Mucosa of gallbladder (tissue), 1 donor: Measurements from ENCODE around the gene CCDC85B. TPM values are rescaled to one million over a fixed set of nuclear protein-coding genes. Genes with fewer than 3 reads are reported as not detected.

Source experiments
- DNase-seq: peaks from one replicate; pipeline ENCODE4 v3.0.0-alpha.2; 2020; ENCODE audit warnings: low spot score
- total RNA-seq: library from RNA; stranded (reverse); gene quantifications from one replicate; pipeline ENCODE4 v1.2.1, GENCODE V29; 2021
- donor health status: DM: no; HTN: no; CAD: no.

Gene CCDC85B
- total RNA-seq, 1 donor from 2014 or later = 28.3 TPM

DNA sequence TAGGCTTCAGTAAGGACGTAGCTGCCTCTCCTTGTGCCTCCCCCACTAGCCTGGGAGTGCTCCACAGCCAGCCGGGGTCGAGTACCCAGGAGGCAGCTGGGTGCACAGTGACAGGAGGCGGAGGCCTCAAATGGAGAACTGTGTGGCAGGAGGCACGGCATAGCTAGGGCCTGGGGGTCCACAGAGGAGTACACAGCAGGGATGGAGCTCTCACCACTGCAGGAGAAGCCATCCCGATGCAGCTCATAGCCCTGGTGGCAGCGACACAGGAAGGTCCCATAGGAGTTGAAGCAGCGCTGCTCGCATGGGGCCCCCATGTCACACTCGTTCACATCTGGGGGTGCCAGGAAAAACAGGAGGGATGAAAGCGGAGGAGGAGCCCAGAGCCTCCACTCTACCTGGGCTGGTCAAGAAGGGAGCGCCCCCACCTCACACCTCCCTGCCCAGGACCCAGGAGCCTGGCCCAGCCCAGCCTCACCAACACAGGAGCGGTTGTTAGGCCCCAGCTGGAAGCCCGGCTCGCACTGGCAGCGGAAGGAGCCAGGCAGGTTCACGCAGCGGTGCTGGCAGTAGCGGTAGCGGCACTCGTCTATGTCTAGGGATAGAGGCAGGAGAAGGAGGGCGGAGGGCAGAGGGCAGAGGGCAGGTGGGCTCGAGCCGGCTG is 20.7 kb upstream of the CCDC85B start:
- no peak for DNase-seq

DNA sequence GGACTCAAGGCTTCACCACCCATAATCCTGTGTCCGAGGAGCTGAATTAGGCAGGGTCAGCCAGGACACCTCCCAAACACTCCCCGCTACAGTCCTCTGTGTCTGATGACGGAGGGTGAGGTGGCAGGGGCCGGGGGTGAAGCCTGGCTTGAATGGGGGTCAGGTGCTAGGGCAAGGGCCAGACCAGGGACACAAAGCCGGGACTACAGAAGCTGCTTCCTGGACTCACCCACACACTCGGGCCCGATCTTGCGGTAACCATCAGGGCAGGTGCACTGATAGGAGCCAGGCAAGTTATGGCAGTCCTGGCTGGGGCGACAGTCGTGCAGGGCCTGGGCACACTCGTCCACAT is 20.2 kb upstream of the CCDC85B start:
- no peak for DNase-seq

DNA sequence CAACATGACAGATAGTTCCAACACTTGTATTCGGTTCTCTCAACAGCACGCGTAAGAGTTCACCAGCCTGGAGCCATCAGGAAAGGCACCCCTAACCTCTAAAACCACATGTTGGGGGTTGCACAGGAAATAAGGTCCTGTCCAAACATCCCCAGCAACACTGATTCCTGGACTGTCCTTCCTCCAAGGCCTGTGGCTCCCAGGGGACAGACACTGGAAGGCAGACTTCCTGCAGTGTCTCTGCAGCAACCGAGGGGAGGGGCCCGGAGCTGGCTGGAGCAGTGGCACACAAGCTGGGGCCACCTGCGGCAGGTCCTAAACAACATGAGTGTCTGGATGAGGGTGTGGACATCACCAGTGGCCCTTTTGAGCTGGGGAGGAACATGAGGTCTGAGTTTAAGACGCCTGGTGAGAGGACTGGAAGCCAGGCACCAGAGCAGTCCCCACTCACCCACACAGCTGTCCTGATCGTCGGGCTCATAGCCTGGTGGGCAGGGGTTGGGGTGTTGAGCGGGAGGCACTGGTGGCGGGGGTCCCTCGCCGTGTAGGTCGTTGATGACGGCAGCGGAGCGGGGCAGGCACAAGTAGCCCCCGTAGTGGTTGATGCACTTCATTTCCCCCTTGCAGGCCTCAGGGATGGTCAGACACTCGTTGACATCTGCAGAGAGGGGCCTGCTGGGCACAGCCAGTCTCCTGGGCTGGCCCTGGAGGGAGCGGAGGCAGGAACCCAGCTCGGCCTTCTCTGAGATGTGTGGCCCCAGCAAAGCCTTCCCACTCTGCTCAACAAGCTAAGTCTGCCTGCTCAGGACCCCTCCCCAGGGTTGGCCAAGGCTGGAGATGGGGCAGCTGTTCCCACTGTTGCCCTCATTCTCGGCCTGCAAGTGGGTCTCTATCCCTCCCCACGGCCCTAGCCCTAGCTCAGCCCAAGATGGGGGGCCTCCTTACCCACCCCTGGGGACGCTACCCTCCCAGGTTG is 19.5 kb upstream of the CCDC85B start:
- no peak for DNase-seq

DNA sequence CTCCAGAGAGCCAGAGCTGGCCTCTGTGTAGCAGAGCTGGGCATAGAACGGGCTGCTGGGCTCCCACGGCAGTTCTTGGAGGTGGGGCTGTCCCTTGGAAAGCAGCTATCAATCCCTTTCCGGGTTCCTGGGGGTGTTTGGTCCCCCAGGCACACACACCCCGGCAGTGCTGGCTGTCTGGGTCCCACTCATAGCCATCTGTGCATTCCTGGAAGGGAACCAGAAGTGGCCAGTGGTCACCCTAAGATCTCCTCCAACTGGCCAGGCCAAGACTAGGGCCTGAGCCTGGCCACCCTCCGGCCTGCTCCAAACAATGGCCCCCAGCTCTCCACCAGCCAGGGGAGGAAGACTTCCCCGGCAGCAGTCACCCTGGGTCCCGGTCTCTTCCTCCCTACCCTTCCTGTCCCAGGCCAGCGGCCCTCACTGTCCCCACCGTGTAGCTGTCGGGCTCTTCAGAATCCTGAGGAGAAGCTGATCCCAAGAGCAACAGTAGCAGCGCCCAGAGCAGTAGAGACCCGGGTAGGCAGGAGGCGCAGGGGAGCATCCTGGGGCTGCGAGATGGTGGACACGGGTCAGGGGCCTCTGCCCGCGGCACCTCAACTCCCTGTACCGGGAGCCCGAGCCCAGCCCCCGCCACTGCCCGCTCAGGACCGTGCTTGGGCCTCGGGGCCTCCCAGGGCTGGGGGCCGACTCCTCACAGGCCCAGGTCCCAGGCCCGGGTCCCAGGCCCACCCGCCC is 18.5 kb upstream of the CCDC85B start:
- DNase-seq = no peak

DNA sequence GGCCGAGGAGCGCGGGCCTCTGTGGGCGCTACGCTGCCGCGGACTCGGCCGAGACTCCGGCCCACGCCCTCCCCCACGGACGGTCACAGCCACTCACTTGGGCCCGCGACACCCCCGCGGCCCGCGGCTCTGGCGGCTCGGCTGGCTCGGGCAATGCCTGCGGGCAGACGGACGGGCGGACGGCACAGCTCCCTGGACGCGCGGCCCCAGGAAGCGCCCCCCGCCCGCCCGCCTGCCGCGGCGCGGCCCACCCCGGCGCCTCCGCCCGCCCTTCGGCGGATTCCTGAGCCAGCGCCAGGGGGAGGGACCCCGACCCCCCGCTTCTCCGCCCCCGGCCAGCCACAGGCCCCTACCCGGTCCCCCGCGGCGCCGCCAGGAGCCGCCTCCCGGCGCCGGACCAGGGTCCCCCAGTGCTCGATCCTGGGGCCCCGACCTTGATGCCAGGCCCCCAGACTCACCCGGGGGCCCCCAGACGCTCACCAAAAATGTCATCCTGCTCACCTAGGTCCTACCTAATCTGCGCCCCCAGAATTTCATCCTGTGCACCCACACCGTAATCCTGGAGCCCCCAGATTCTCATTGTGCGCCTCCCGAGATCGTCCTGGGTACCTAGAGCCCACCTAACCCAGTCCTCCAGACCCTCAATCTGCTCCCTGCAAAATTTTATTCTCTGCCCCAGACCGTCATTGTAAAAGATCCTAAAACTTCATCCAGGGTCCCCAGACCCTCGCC is 17.7 kb upstream of the CCDC85B start, which contains the start of gene EFEMP2:
TSS of gene EFEMP2 (minus strand) at position 215 of the 732 bp plus-strand sequence. CDS start 446 bp downstream, outside the sequence.
- DNase-seq = no peak

DNA sequence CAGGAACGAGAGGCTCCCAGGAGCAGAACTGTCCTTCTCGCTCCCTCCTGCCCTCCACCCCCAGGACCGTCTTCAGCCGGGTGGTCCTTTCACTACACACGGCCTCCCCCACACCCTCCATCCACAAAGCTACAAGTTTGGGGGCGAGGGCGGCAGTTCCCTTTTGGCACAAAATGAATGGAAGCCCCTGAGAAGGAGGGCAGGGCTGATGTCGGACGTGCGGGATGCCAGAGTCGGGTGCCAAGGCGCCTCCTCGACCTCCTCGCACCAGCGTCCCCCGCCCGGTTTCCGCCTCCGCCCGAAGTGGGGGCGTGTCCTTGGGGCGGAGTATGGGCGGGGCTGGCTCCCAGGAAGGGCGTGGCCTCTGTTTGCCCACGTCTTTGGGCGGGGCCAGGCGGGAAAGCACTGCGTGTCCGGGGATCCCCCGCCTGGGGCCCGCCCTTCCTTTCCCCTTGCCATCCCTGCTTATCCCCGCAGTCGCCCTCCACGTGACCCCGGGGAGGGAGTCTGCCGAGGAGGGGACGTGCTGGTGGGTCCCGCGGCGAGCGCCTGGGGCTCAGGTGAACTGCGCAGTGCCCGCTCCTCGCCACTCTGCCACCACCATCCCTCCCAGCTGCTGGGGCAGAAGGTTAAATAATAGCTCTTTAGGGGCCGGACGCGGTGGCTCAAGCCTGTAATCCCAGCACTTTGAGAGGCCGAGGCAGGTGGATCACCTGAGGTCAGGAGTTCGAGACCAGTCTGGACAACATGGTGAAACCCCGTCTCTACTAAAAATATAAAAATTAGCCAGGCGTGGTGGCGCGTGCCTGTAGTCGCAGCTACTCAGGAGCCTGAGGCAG is 16.9 kb upstream of the CCDC85B start:
- DNase-seq = peak; percentile 94

DNA sequence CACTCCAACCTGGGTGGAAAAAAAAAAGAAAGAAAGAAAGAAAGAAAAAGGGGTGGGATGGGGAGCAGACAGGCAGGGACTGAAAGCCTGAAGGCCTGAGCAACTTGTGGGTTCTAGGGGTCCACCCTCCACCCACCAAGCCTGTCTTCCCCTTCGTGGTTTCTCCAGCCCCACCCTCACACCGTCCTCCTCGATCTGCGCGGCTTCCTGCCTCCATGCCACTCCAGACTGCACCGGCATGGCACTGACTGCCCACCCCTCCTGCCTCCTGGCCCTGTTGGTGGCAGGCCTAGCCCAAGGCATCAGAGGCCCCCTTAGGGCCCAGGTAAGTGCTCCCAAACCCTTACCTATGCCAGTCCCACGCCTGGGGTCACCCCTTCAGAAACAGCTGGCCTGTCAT is 10.9 kb upstream of the CCDC85B start, which contains the start of gene CTSW:
TSS of gene CTSW (plus strand) at position 221 of the 400 bp plus-strand sequence. CDS start at position 239, 18 bp downstream.
- no peak for DNase-seq

DNA sequence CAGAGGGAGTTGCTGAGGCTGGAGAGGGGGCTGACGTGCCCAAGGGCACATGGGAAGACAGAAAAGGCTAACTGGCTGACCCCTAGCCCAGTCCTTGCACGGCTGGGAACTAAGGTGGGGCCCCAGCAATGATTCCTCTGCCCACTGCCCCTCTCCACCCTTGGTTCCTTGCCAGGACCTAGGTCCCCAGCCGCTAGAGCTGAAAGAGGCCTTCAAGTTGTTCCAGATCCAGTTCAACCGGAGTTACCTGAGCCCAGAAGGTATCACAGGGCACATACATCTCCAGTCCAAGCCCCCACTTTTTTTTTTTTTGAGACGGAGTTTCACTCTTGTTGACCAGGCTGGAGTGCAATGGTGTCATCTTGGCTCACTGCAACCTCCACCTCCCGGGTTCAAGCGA is 10.4 kb upstream of the CCDC85B start:
- DNase-seq = no peak

DNA sequence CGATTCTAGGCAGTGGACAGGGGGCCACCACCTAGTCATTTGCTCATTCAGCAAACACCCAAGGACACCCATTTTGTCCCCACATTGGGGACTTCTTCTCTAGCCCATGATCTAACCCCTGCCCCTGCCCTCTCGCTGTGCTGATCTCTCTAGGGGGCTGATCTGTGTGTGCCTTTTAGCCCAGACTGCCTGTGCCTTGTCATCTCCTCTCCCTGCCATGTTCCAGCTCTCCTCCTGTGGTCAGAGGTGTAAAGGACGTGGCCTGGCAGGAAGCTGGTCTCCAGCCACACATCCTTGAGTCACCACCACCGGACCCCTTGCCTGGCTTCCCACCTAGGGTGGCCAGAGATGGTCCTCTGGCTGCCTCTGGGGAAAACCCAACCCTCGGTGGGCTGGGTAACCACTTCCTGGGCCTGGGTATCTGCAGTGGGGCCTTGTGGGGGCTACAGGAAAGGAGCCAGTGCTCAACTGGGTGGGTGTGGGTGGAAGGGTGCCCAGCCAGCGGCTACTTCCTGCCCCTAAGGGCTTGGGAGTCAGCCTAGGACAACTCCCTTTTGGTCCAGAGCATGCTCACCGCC is 9.5 kb upstream of the CCDC85B start:
- DNase-seq = no peak

DNA sequence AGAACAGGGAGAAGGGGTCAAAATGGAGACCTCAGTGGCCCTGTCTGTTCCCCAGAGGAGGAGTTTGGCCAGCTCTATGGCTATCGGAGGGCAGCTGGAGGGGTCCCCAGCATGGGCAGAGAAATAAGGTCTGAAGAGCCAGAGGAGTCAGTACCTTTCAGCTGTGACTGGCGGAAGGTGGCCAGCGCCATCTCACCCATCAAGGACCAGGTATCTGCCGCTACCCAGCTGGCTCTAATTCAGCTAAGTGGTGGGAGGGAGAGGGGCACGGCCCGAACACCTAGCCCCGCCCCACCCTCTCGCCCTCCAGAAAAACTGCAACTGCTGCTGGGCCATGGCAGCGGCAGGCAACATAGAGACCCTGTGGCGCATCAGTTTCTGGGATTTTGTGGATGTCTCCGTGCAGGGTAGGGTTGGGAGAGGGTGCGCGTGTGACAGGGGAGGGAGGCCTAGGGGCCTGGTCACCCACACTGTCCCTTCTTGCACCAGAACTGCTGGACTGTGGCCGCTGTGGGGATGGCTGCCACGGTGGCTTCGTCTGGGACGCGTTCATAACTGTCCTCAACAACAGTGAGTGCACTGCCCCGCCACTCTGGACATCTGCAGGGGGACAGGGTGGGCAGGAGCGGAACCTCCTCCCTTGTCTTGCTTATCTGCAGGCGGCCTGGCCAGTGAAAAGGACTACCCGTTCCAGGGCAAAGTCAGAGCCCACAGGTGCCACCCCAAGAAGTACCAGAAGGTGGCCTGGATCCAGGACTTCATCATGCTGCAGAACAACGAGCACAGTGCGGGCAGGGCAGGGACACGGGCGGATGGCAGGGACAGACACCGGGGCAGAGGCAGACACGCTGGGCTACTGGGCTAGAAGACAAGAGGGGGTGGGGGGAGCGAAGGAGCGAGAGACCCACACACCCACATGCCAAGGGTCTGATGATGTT is 8.1 kb upstream of the CCDC85B start:
- DNase-seq = no peak

DNA sequence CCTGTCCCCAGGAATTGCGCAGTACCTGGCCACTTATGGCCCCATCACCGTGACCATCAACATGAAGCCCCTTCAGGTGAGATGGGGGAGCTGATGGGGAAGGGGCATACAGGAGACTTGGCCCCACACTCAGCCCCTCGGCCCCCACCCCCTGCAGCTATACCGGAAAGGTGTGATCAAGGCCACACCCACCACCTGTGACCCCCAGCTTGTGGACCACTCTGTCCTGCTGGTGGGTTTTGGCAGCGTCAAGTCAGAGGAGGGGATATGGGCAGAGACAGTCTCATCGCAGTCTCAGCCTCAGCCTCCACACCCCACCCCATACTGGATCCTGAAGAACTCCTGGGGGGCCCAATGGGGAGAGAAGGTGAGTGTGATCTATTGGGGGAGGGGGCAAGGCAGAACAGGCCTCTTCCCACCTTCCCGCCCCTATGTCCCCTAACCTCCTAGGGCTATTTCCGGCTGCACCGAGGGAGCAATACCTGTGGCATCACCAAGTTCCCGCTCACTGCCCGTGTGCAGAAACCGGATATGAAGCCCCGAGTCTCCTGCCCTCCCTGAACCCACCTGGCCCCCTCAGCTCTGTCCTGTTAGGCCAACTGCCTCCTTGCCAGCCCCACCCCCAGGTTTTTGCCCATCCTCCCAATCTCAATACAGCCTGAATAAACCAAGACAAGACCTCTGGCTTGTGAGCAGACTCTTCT is 7.3 kb upstream of the CCDC85B start:
- no peak for DNase-seq

DNA sequence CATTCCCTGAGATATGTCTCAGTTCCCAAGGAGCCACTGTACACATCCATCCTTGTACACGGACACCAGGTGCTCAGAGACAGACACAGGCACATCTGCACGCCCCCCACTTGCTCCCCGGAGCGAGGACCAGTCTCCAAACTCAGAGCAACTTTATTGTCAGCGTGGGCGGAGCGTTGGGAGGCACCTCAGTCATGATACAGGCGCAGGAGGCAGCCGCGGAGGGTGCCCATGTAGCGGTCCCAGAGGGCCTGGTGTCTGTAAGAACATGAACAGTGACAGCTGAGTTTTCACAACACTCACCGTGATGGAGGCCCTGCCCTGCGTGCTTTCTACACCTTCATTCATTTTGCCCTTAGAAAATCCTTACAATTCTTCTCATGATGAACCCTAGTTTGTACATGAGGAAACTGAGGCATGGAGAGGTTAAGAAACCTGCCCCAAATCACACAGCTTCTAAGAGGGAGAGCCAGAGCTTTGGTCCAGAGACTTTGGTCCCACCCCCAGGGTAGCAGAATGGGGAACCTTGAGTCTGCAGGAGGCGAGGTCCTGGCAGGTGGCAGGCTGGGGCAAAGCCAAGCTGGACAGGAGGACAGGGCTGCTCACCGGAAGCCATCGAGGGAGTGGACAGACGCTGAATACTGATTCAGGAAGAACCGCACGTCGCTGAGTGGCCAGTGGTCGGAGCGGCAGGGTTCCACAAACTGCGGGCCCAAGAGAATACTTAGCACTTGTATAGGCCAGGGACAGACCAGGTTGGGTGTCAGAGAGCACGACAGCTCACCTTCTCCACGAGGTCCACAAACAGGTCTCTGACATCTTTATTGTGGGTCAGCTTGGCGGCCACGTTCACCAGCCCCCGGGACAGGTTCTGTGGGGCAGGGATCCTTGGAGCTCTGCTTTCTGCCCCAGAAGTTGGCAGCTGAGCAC is 6.4 kb upstream of the CCDC85B start:
- DNase-seq = no peak

DNA sequence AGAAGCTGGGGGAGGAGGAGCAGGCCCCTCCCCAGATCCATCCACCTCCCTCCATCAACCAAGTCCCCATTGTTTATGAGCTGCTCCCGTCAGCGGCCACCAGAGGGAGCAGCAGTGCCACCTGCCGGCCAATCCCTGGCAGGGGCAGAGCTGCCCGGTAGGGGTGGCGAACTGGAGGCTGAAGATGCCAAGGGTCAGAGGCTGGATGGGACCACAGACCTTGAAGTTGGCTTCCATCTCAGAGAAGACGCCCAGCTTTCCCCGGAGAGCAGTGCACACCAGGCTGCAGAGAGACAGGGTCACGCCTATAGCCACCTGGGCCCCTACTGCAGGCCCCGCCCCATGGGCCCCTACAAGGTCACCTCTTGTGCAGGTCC is 5.8 kb upstream of the CCDC85B start:
- DNase-seq = peak; percentile 73

DNA sequence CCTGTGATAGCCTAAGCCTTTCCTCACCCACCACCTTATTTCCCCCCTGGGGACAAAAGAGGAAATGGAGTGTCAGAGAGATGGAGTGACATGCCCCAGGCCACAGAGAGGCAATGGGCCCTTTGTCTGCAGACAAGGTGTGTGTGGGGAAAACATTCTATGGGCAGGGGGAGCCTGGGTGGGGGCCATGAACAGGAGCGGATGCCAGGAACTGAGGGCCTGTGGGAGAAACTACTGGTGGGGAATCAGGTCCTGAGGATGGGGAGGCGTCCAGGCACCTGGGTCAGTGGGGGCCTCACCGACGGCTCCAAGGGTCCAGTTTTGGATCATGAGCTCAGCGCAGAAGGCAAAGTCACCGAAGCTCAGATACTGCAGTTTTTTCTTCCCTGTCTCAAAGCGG is 5.2 kb upstream of the CCDC85B start:
- no peak for DNase-seq

DNA sequence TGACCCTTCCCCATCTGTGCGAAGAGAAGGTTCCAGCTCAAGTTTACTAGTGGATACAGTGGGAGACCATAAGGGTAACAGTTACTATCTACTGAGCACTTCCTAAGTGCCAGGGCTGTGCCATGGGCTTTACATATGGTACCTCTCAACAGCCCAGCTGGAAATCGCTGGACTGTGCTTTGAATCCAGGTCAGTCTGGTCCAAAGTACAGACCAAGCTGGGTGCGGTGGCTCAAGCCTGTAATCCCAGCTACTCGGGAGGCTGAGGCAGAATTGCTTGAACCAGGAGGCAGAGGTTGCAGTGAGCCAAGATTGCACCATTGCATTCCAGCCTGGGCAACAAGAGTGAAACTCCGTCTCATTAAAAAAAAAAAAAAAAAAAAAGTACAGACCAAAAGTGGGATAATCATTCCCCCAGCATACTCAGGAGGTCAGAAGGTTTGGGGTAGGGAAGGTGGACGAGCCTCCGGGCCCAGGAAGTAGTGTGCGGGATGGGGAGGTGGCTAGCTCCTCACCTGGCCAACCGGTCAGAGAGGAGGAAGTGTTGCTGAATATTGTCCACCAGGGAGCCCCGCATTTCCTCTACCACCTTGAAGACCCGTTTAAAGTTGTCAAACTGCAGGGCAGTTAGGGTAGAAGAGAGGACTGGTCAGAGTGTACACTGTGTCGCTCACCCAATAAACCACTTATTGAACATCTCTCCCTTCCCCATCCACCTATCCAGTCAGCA is 4.5 kb upstream of the CCDC85B start:
- no peak for DNase-seq

DNA sequence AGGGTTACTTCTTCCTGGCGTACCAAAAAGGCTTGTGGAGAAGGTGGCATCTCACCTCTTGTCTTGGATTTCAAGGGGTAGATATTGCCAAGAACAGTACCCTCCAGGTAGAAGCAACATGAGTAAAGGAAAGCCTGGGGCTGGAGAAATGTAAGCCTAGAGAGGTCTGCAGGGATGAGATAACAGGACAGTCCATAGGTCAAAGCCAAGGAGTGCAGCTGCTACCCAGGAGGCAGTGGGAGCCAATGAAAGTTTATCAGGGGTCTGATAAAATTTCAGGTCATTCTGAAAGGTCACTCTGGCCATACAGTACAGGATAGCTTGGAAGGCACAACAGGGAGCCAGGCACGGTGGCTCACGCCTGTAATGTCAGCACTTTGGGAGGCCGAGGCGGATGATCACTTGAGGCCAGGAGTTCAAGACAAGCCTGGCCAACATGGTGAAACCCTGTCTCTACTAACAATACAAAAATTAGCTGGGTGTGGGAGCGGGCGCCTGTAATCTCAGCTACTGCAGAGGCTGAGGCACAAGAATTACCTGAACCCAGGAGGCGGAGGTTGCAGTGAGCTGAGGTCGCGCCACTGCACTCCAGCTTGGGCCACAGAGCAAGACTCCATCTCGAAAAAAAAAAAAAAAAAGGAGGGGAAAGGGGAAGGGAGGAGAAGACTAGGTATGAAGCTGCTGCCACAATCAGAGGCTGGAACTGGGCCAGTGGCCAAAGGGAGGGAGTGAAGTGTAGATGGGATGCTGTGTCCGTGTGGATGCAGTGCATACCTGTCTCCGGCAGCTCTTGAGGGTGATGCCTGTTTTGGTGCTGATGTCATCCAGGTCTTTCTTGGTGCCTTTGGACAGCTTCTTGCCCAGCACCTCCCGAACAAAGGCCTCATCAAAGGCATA is 3.4 kb upstream of the CCDC85B start:
- no peak for DNase-seq
